ENCODE results near the gene MST1R.
A peak's percentile ranks its signal among the peaks of the same experiment; 100 is the strongest.

Gene MST1R

DNA sequence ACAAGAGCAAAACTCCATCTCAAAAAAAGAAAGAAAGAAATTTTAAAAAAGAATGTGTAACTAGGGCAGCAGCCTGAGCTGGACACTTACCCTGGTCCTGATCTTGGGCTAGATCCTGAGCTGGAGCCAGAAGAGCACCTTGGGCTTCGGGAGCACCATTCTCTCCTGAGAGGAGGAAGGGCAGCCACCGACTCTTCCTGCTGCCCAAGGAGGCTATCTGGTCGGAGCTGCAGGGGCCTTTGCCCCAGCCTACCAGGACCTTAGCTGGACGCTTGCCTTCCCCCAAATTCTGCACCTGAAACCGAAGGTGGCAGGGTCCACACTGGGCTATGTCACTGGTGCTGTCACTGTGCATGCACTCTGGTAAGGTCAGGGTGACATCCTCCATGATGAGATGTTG lies 27.1 kb downstream of the MST1R start:
- Histone ChIP-seq H3K9ac (no peak overlapping the region), H3K9me3 (replicated peaks in 1 of 11) (no peaks in the 10 kb centered on the region), H3K27ac (no peak overlapping the region), H3K27me3 (no peaks in the 10 kb centered on the region), H4K20me1 (peaks cover 0 to 8% (median 0%) of the 10 kb centered on the region in 11 experiments; a peak in 1 of 22 replicates), H3K4me1 (peaks cover 18 to 54% (median 41%) of the 10 kb centered on the region in 10 experiments), H3K4me2 (no peak overlapping the region), H3K4me3 (no peak overlapping the region), H3K36me3 (no peaks in the 10 kb centered on the region)
- TF ChIP-seq Cebpa-rat (IDR thresholded peaks at IDR 0.05): no peak

DNA sequence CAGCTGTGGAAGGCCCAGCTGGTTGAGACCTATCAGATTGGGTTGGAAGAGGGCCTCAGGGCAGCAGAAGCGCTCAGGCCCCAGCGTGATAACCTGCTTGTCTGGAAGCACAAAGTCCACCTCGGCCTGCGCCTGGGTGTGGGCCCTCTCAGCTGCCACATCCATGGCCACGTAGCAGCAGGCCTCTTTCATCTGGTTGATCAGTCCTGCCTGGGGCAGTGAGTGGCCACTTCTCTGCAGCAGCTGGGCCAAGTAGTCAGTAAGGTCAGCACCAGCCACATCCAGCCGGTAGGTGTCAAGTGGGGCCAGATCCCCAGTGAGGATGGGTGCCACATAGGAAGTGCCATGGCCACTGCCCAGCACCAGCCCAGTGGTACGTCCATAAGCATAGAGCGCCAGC lies 30.1 kb downstream of the MST1R start:
- Histone ChIP-seq H3K4me2 (peak overlapping the region in 7 of 11 experiments; percentile 33 to 59 (median 51); a peak in 10 of 22 replicates), H3K4me3 (no peak overlapping the region), H3K9ac (no peak overlapping the region), H4K20me1 (peaks cover 0 to 24% (median 0%) of the 10 kb centered on the region in 11 experiments; a peak in 10 of 22 replicates), H3K9me3 (replicated peaks in 1 of 11) (no peaks in the 10 kb centered on the region), H3K27ac (no peak overlapping the region; a peak in 2 of 22 replicates), H3K4me1 (peaks cover 4 to 51% (median 29%) of the 10 kb centered on the region in 10 experiments; a peak in 19 of 20 replicates), H3K36me3 (no peaks in the 10 kb centered on the region), H3K27me3 (peaks cover 20 to 27% (median 24%) of the 10 kb centered on the region in 11 experiments)
- TF ChIP-seq Cebpa-rat (IDR thresholded peaks at IDR 0.05): no peak

DNA sequence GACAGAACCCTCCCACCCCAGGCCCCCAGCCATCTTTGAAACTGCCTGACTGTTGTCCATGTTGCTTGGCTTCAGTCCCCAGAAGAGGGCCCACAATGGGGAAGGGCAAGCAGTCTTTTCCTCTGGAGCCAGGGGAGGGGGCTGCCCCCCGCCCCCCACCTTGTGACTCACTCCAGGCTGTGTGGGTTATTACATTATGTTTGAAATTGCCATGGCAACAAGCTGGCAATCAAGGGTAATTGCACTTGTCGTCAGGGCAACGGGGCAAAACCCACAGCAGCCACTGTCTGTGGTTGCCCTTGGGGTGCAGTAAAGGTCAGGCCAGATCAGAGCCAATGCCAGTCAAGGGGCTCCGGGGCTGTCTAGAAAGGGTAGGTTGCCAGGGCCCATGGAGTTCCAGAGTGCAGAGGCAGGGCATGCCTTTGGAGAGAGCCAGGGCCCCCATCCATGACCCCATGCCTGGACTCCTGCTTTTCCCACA lies 30.8 kb downstream of the MST1R start:
- H3K9me3 ChIP-seq (replicated peaks in 1 of 11): no peaks in the 10 kb centered on the region
- no peak overlapping the region for H3K9ac ChIP-seq
- H3K27me3 ChIP-seq: peaks cover 27 to 35% (median 31%) of the 10 kb centered on the region in 11 experiments
- H3K4me2 ChIP-seq: peak overlapping the region in 10 of 11 experiments; percentile 33 to 60 (median 52); a peak in 19 of 22 replicates
- H3K27ac ChIP-seq: peak overlapping the region in 1 of 11 experiments; percentile 32; a peak in 3 of 22 replicates
- no peak for TF ChIP-seq Cebpa-rat (IDR thresholded peaks at IDR 0.05)
- no peaks in the 10 kb centered on the region for H3K36me3 ChIP-seq
- peaks cover 0 to 32% (median 0%) of the 10 kb centered on the region in 11 experiments; a peak in 10 of 22 replicates for H4K20me1 ChIP-seq
- H3K4me3 ChIP-seq: no peak overlapping the region
- peaks cover 4 to 54% (median 31%) of the 10 kb centered on the region in 10 experiments; a peak in 19 of 20 replicates for H3K4me1 ChIP-seq

DNA sequence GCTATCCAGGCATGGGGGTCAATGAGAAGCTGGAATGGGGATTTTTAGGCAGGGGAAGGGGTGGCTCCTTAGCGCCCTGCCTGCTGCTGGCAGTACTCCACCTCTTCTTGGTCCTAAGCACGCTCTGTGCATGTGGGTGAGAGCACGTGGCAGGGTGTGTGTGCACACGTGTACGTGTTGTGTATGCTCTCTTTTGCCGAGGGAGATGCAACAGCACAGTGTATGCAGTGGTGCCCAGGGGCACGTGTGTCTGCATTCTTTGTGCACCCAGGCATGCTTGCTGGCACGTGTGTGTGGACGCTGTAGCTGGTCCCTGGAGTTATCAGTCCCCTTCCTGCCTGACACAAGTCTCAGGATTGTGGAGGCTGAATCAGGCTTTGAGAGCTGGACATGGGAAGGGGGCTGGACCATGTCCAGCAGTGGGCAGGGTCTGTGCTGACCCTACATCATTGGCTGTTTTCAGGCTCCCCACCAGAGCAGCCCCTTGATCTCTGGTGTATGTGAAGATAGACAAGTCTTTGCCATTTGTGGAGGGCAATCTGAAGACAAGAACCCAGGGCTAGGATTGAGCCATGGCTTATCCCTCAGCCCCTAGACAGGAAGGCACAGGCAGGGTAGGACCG lies 32.0 kb downstream of the MST1R start:
- Histone ChIP-seq H3K27me3 (peaks cover 28 to 38% (median 32%) of the 10 kb centered on the region in 11 experiments), H3K4me3 (no peak overlapping the region), H3K27ac (no peak overlapping the region), H4K20me1 (peaks cover 0 to 38% (median 6%) of the 10 kb centered on the region in 11 experiments; a peak in 10 of 22 replicates), H3K4me2 (peak overlapping the region in 5 of 11 experiments; percentile 13 to 32 (median 17); a peak in 7 of 22 replicates), H3K9me3 (replicated peaks in 1 of 11) (no peaks in the 10 kb centered on the region), H3K4me1 (peaks cover 4 to 49% (median 31%) of the 10 kb centered on the region in 10 experiments; a peak in 19 of 20 replicates), H3K36me3 (no peaks in the 10 kb centered on the region), H3K9ac (no peak overlapping the region)
- no peak for TF ChIP-seq Cebpa-rat (IDR thresholded peaks at IDR 0.05)

DNA sequence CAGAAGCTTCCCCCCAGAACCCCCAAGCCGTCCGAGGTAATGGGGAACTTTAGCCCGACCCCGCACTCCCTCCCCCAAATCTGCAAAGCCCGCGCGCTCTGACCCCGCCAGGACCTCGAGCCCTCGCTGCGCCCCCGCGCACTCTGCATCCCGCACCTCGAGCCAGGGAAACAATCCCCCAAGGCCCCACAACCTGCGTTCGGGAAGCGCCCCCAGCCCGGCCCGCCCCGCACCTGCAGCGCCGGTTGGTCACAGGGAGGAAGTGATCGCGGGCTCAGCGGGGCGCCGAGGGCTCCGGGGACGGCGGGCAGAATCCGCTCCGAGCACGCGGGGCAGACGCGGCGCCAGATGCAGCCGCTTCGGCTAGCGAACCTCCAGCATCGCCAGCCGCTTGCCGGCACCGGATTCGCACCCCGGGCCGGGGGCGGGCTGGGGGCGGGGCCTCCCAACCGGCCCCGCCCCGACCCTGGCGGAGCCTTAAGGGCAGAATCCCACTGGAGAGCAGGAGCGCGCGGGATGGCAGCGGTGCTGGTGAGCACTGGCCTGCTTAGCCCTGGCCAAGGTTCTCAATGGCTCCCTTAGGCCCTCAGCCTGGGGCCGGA lies 34.0 kb downstream of the MST1R start, which contains the start of gene CAMKV:
TSS of gene CAMKV (minus strand) at position 382 of the 602 bp plus-strand sequence. CDS start 7,518 bp downstream, outside the sequence.
- no peaks in the 10 kb centered on the region for H3K36me3 ChIP-seq
- H3K27me3 ChIP-seq: peaks cover 28 to 38% (median 32%) of the 10 kb centered on the region in 11 experiments
- TF ChIP-seq Cebpa-rat (IDR thresholded peaks at IDR 0.05): no peak
- H3K4me2 ChIP-seq: peak within 1 kb of the TSS; percentile 89 to 98 (median 94)
- H3K4me3 ChIP-seq: peak within 1 kb of the TSS; percentile 45 to 66 (median 55)
- peaks cover 4 to 49% (median 31%) of the 10 kb centered on the region in 10 experiments; a peak in 19 of 20 replicates for H3K4me1 ChIP-seq
- H3K27ac ChIP-seq: no peak within 1 kb of the TSS
- no peaks in the 10 kb centered on the region for H3K9me3 ChIP-seq (replicated peaks in 1 of 11)
- peaks cover 0 to 56% (median 6%) of the 10 kb centered on the region in 11 experiments; a peak in 10 of 22 replicates for H4K20me1 ChIP-seq
- H3K9ac ChIP-seq: peak within 1 kb of the TSS in 5 of 11 experiments; percentile 8 to 46 (median 41); a peak in 6 of 22 replicates

DNA sequence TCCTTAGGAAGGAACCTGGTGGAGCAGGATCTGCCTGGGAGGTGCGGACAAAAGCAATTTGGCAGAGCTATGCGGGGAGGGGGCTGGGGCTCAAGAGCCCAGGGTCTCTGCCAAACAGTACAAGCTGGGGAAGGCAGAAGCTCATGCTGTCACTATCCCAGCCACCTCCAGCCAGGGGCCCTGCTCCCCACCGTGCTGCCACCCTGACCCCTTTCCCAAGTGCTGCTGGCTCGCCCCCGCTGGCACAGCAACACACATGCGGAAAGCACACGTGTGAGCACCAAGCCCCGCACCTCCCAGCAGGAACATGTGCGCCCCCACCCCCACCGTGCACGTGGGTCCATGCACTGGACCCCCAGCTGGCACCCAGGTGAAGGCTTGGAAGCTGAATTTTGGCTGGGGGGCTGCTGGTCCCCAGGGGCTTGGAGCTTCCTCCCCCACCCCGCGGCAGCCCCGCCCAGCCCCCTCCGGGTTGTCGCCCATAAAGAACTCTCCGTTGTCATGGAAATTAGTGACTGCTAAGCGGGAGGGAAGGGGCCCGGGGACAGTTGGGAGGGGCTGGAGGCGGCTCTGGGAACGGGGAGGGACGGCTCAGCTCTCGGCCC lies 34.7 kb downstream of the MST1R start:
- no peaks in the 10 kb centered on the region for H3K36me3 ChIP-seq
- H3K27me3 ChIP-seq: peaks cover 28 to 38% (median 32%) of the 10 kb centered on the region in 11 experiments
- peak overlapping the region in 4 of 11 experiments; percentile 8 to 46 (median 42); a peak in 3 of 22 replicates for H3K9ac ChIP-seq
- no peaks in the 10 kb centered on the region for H3K9me3 ChIP-seq (replicated peaks in 1 of 11)
- H3K27ac ChIP-seq: no peak overlapping the region
- peaks cover 0 to 63% (median 6%) of the 10 kb centered on the region in 11 experiments; a peak in 10 of 22 replicates for H4K20me1 ChIP-seq
- H3K4me1 ChIP-seq: peaks cover 4 to 49% (median 31%) of the 10 kb centered on the region in 10 experiments; a peak in 19 of 20 replicates
- TF ChIP-seq Cebpa-rat (IDR thresholded peaks at IDR 0.05): no peak
- H3K4me2 ChIP-seq: peak overlapping the region; percentile 89 to 98 (median 94)
- peak overlapping the region; percentile 45 to 66 (median 55) for H3K4me3 ChIP-seq

DNA sequence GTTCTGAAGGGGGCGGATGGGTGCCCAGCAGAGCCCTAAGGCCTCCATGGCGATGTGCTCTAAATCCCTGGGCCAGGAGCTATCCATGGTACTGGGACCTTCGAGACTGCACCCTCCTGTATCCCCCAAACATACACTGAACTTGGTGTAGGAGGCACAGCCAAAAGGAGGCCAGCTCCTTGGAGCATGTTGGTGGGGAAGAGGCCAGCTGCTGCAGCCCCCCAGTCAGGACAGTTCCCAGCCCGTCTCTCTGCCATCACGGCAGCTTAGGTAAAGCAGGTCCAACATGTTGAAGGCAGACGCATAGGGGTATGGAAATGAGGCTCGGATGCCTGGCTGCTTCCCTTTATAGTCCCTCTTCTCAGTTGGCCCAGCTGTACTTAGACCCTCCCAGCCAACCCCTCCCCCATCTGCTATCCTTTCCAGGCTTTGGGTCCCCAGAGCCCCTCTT lies 35.8 kb downstream of the MST1R start:
- Histone ChIP-seq H3K27ac (no peak overlapping the region), H4K20me1 (peaks cover 0 to 64% (median 6%) of the 10 kb centered on the region in 11 experiments; a peak in 11 of 22 replicates), H3K36me3 (no peaks in the 10 kb centered on the region), H3K4me2 (peak overlapping the region in 7 of 11 experiments; percentile 2 to 97 (median 94); a peak in 5 of 22 replicates), H3K9me3 (replicated peaks in 1 of 11) (no peaks in the 10 kb centered on the region), H3K4me1 (peaks cover 3 to 42% (median 24%) of the 10 kb centered on the region in 10 experiments; a peak in 19 of 20 replicates), H3K9ac (no peak overlapping the region), H3K4me3 (no peak overlapping the region), H3K27me3 (peaks cover 28 to 38% (median 32%) of the 10 kb centered on the region in 11 experiments)
- no peak for TF ChIP-seq Cebpa-rat (IDR thresholded peaks at IDR 0.05)

DNA sequence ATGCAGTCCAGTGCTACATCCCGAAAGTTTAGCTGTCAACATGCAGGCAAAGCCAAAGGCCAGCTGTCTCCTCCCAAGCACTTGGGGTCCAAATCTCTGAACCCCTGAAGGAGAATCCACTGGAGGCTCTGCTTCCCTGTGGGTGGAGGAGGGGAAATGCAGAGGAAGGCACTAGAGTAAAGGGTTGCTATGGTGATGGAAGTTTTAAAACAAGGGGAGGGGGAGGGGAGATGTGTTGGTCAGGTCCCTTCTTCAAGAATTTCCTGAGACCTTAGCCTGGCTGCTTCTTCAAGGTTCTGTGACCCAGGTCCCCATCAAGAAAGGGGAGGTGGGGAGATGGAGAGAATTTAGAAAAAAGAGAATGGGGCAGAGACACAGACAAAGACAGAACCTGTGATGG lies 36.3 kb downstream of the MST1R start:
- no peaks in the 10 kb centered on the region for H3K9me3 ChIP-seq (replicated peaks in 1 of 11)
- TF ChIP-seq Cebpa-rat (IDR thresholded peaks at IDR 0.05): no peak
- peaks cover 28 to 38% (median 32%) of the 10 kb centered on the region in 11 experiments for H3K27me3 ChIP-seq
- H3K36me3 ChIP-seq: no peaks in the 10 kb centered on the region
- 0 out of 22 replicates have a peak overlapping the region, but pooled peaks of 2 of the 11 experiments have one; percentile 92 for H3K4me2 ChIP-seq
- peaks cover 0 to 39% (median 22%) of the 10 kb centered on the region in 10 experiments; a peak in 18 of 20 replicates for H3K4me1 ChIP-seq
- H3K9ac ChIP-seq: no peak overlapping the region
- no peak overlapping the region for H3K27ac ChIP-seq
- H3K4me3 ChIP-seq: no peak overlapping the region
- H4K20me1 ChIP-seq: peaks cover 0 to 64% (median 6%) of the 10 kb centered on the region in 11 experiments; a peak in 11 of 22 replicates
